Neural progenitor cell (in vitro differentiated cells): ENCODE data around the gene LPCAT4.

Source experiments
- CTCF ChIP-seq: fragments of 200-600 bp; sonication (generic); IDR thresholded peaks from 2 replicates; pipeline ENCODE4 v1.5.1; 2017; ENCODE audit warnings: antibody characterized with exemption, mild to moderate bottlenecking
- EZH2 ChIP-seq: fragments of 200-600 bp; sonication (generic); IDR thresholded peaks from 2 replicates; pipeline ENCODE4 v1.6.1; 2017; ENCODE audit warnings: antibody characterized with exemption, mild to moderate bottlenecking, moderate library complexity

GRCh38 chr15:34365836-34366235 is 1.2 kb downstream of the LPCAT4 start:
- no peak for TF ChIP-seq CTCF
- TF ChIP-seq EZH2 = no peak
